Measurements from ENCODE around the gene RALGPS1.

GRCh38 chr9:127192744-127193143 lies 278.2 kb downstream of the RALGPS1 start:
- TF ChIP-seq, protein P1, sequence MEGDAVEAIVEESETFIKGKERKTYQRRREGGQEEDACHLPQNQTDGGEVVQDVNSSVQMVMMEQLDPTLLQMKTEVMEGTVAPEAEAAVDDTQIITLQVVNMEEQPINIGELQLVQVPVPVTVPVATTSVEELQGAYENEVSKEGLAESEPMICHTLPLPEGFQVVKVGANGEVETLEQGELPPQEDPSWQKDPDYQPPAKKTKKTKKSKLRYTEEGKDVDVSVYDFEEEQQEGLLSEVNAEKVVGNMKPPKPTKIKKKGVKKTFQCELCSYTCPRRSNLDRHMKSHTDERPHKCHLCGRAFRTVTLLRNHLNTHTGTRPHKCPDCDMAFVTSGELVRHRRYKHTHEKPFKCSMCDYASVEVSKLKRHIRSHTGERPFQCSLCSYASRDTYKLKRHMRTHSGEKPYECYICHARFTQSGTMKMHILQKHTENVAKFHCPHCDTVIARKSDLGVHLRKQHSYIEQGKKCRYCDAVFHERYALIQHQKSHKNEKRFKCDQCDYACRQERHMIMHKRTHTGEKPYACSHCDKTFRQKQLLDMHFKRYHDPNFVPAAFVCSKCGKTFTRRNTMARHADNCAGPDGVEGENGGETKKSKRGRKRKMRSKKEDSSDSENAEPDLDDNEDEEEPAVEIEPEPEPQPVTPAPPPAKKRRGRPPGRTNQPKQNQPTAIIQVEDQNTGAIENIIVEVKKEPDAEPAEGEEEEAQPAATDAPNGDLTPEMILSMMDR (conservative IDR thresholded peaks at IDR 0.05; ENCODE audit: low read length), result no peak
- no peak for TF ChIP-seq EZH2phosphoT487 (IDR thresholded peaks at IDR 0.05; ENCODE audit: borderline replicate concordance, low read depth, low read length)

Data from OCI-LY7 (cell line).